GM21528 (cell line): ENCODE data around the gene PRXL2B.

Source experiments
- ATAC-seq: cut with Tn5 transposase; IDR thresholded peaks from one replicate; pipeline ENCODE4 v1.9.1; 2021; ENCODE audit warnings: mild to moderate bottlenecking, moderate library complexity; ENCODE audit not compliant: unreplicated experiment, low FRiP score

The PRXL2B gene

DNA sequence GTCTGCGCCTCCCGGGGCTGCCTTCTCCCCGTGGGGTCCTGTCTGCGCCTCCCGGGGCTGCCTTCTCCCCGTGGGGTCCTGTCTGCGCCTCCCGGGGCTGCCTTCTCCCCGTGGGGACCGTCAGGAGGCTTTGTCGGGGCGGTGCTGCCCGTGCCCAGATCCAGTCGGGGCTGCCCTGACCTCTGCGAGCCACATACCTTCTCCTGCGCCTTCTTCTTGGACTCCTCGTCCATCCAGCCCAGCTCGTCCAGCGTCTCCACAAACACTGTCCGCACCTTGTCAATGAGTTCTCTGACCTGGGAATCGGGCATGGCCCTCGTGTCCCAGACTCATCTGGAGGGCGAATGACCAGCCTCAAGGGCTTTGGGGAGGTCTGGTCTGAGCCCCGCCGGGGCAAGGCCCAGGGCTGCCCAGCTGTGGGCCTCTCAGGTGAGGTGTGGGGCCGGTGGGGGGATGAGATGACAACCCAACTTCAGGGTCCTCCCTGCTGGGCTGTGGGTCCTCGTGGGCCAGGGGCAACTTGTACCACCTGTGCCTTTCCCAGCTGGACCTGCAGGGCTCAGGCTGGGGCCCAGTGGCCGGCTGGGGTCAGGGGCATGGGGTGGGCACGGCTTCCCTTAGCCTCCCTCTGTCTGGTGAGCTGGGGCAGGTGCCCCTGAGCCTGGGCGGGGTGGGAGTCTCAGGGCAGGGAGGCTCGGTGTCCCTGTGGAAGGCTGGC lies 9.4 kb downstream of the PRXL2B start:
- ATAC-seq: no peak

DNA sequence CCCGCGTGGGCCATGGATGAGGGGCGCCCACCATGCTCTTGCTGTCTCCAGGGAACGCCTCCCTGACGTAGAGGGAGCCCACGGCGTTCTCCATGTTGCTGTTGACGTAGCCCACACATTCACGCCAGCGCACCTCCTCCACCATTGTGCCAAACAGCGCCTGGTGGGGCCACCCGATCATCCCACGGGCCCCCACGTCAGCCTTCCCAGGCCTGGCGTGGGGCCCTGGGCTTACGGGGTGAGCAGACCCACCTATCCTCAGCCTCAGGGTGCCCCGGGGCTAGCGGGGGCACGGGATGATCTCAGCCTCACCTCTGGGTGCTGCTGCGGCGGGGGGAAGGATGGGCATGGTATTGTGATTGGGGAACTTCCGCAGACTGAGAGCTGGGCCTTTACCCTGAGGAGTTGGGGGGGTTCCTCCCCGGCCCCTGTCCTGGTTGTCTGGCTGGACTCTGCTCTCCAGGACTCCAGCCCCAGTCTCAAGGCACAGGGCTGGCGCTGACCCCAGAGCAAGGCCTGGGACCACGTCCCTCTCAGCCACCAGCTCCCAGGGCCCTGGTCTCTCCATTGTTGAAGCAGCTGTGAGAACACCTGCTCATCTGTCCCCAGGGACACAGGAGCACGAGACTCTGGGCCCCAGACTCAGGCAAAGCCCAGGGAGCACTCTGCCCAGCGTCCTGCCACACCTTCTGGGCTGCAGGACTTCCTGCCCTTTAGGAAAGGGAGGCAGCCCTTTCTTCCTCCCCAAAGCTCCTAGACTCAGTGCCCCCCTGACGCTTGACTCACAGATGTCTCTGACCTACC lies 10.2 kb downstream of the PRXL2B start:
- no peak for ATAC-seq

DNA sequence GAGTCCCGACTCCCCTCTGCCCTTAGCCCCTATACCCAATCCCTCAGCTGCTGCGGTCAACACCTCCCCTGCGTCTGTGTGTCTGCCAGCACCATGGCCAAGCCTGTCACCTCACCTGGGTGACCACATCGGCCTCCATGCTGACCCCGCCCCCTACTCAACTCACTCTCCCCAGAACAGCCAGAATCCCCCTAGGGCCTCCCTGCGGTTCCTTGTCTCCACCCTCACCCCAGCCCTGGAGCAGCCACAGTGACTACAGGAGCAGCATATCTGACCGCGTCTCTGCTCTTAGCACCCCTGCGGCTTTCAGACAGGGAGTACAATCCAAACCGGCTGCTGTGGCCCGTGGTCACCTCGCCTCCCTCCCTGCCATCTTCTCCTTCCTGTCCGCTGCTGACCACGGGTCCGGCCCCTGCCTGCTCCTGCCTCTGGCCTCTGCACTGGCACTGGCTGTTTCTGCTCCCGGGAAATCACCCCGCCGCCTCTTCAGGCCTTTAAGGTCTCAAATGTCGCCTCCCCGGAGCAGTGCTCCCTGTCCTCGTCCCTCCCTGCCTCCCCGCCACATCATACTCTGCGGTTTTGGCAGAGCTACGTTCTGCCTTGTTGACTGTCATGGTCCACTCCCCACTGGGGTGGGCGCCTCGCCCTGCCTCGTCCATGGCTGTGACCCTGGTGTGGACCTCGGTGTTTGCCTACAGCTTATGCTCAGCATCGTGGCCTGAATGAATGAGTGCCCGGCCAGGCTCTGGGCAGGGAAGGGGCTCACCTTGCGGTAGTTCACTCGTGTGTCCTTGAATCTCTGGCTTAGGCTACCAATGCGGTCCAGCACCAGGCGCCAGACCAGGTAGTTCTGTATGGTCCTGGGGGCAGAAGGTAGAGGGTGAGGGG lies 11.1 kb downstream of the PRXL2B start:
- no peak for ATAC-seq

DNA sequence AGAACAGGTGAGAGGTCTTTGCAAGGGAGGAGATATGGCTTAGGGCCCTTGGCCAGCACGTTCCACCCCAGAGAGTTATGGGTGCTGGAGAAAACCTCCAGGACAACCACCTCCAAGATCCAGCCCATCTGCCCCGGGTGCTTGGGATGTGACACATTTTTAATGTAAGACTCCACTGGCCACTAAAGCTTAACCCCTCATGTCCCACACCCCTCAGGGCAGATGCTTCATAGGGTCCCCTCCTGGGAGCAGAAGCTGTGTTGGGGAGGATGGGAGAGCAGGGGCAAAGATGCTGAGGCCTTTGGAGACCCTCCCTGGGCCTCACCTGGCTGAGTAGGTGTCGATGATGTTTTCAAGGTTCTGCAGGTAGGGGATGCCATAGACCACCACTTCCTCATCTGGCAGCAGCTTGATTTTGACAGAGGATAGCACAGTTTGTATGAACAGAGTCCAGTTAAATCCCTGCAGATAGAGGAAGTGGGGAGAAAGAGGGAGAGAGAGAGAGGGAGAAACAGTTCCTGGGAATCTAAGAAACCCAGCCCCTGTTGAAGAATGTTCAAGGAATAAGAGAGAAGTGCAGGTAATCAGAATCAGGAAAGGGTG lies 11.9 kb downstream of the PRXL2B start:
- no peak for ATAC-seq

DNA sequence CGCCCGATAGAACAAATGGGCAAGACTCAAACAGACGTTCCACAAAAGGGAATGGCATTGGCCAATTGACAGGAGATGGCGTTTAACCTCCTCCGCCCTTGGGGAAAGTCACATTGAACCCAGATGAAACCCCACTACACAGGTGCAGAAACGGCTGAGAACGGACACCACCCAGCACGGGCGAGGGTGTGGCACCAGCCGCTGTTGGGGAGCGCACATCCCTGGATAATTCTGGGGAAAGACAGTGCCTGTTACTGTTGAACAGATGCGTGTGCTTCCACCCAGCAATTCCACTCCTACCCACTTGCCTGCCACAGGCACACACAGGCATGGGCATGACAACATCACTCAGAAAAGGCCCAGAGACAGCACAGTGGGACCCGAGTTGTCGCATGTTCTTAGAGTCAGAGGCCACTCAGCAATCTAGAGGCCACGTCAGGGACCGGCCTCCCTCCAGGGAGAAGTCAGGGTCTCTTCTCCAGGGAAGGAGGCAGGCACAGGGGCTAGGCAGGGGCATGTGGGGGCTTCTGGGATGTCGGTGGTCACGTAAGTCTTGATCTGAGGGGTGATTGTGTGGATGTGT lies 15.2 kb downstream of the PRXL2B start:
- no peak for ATAC-seq

DNA sequence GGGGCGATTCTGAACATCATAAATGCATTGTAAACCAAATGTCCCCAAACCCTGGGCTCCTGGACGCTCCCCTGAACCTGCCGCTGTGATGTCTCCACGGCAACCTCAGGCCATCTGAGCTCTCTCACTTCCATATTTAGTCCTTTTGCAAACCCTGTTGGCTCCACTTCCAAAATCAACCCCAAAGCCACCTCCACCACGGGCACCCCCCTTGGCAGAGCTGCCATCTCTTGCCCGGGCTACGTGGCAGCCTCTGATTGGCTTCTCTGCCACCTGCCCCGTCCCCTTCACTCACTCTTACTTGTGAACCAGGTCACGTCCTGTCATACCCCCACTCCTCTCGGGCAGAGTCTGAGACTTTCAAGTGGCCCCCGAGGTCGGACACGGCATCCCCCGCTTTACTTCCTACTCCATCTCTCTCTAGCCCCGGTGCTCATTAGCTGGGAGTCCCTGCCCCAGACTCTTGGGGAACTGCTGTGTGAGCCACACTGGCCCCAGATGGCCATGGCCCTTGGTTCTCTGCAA lies 15.8 kb downstream of the PRXL2B start:
- no peak for ATAC-seq

DNA sequence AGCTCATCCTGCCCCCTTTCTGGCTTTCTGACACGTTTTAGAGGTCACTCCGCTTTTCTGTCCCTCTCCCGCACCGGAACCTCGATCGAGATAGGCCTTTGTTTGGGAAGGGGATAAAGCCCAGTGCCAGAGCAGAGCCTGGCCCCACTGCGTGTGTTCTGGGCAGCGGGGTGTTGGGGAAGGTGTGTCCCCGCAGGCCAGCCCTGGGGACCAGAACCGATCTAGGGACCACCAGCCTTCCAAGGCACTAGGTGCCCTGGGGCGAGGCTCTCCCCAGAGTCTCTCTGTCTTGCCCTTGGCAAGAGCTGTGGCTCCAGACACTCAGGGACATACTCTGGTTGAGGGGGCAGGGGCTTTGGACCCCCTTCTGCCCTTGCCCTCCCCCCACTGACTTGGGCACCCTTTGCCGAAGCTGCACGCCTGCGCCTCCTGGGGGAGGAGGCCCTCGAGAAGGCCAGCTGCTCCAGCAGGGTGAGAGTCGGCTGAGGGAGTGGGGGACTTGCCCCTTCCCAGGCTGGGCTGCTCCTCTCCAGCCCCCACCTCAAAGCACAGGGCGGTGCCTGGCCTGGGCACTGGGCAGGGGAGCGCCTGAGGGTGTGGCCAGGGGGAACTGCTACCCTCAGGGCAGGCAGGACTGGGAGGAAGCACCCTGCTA lies 16.4 kb downstream of the PRXL2B start:
- no peak for ATAC-seq

DNA sequence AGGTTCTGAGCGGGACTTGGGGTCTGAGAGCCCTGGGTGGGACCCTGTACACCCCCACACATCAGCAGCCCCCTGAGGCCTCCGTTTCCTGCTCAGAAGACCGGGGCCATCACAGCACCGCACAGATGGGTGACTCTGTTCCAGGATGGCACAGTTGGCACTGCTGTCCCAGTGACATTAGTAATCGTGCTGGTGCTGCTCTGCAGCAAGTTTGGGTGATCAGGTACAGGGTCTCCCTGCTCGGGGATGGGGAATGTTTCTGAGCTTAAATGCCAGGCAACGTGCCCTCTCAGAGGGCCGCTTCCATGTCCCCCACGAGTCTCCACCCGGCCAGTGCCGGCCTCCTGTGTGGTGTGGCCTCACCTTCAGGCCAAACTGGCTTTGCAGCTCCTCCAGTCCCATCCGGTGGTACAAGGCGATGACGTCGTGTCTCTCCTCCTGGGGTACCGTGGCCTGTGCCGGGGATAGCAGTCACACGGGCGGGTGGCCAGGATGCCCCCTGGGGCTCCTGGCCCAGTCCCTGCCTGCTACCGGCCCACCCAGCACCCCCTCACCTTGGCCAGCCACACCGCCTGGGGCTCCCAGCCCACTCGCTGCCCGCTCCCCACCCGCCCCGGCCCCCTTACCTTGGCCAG lies 17.1 kb downstream of the PRXL2B start:
- no peak for ATAC-seq

DNA sequence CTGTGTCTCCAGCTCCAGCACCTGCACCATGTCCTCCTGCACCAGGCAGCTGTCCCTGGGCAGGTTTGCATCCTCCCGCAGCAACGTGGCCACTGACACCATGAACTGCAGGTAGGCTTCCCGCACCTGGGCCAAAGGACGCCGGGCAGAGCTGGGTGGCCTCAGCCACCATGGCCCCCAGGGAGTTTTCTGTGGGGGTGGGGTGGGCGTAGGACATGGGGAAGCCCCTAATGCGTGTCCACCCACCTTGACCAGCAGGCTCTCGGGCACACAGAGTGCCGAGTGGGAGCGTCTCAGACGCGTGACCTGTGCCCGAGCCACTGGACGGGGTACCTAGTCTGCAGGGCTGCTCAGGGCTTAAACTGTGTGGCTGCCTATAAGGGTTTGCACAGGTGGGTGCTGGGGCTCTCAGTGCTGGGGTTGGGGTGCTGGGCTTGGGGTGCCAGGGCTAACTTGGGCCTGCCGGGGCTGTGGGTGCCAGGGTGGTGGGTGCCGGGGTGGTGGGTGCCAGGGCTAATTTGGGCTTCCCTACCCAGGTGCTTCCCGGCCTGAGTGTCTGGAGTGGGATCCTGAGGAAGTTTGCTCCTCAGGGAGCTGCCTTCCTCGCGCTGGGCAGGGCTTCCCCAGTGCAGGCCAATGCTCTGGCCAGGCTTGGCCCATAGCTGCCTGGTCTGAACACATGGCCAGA lies 17.7 kb downstream of the PRXL2B start:
- ATAC-seq: no peak

DNA sequence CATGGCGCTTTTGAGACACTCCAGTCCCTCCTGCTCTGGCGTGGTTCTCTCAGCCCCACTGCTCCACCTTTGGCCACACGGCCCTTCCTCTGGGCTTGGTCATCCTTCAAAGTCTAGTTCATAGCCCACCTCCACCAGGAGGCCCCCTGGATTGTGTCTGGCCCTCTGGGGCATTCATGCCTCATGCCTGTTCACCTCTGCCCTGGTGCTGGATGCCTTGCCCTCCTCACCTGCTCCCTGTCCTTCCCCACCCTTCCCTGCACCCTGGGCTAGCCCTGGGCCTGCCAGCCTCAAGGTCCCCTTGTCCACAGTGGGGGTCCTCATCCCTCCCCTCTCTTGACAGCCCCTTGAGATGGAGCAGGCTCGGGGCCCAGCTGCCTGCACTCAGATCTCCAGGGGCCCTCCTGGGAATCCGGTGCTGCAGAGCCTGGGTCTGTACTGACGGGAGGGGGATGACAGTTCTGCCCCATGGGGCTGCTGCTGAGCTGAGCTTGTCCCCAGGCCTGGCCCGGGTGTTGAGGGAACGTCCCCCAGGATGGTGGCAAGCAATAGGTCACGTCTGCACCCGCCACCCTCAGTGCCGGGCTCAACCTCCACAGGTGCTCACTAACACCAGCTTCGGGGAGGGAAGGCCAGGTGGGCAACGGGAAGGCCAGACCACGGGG lies 18.4 kb downstream of the PRXL2B start:
- no peak for ATAC-seq

DNA sequence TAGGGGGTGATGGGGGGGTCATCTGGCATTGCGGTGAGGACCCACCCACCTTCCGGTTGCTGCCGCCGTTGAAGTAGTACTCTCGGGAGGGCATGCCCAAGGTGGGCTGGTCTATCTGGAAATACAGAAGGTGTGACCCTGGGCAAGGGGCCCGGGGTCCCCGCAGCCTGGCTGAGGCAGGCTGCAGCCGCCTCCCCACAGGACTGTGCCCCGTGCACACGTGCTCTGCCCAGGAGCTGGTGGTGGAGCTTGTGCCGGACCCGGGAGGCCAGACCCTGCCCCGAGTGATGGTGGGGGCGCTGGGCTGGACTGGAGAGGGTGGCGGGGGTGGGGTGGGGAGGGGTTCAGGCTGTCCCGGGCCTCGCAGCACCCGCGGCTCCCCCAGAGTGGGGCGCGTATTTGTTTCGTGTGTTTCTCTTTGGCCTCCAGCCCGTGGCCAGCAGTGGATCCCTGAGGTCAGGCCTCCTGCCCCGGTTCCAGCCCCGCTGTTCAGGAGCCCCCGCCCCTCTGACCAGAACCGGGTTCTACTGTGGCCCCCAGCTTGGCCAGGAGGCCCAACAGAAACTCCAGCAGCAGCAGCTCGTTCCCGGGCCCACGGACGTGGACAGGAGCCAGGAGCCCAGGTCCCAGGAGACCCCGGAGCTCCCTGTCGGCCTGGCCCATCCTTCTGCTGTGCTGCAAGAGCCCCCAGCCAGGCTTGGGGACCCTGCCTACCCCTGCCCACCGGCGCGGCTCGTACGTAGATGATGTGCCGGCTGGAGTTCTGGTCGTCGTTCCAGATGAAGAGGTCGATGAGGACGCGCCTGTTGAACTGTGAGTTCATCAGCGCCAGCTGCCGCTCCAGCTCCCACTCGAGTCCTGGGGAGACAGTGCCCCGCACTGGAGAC lies 19.2 kb downstream of the PRXL2B start:
- ATAC-seq: no peak

DNA sequence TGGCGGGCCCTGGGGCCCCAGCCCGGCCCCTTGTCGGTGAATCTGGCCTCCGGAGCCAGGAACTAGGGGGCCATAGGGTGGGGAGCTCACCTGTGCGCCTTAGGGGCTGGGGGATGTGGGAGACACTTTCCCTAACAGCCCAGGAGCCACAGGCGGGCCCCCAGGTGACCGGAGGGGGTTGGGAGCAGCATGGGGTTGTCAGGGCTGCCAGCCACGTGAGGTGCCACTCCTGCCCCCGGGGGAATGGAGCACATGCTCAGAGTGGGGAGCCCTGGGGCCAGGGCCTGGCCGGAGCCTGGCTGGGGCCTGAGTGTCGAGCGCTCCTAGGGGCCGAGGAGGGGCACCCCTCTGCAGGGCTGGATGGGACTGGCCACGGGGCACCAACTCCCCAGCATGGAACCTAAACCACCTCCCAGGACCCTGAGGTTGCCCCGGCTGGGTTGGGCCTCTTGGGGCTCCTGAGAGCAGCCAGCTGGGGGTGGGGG lies 19.9 kb downstream of the PRXL2B start:
- no peak for ATAC-seq

DNA sequence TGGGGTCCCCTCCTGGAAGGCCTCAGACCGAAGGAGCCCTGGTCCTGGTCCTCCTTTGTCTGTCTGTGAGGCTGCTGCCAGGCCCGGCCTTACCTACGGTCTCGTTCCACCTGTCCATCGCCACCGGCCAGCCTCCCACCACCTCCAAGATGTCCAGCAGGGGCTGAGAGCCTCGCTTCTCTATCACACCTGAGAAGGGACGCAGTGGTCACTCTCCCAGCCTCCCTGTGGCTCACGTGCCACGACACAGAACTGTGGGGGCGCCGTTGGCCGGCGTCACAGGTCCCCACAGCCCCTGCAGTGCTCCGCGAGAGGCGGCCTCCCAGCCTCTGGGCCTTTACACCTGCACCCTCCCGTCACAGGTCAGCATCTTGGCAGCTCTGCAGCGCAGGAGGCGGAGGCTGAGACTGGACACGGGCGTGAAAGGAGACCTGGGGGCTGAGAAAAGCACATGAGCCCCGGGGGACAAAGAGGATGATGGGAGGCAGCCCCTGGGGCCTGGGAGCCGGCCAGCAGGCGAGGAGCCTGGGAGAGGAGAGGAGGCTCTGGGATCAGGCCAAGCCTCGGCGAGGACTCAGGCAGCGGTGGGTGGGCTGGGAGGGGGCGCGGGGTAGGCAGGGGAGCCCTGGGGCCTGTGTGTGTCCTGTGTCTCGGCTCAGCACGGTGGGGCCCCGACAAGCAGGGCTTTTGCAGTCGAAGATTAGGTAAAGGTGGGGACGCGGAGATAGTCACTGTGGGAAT lies 20.5 kb downstream of the PRXL2B start:
- no peak for ATAC-seq

DNA sequence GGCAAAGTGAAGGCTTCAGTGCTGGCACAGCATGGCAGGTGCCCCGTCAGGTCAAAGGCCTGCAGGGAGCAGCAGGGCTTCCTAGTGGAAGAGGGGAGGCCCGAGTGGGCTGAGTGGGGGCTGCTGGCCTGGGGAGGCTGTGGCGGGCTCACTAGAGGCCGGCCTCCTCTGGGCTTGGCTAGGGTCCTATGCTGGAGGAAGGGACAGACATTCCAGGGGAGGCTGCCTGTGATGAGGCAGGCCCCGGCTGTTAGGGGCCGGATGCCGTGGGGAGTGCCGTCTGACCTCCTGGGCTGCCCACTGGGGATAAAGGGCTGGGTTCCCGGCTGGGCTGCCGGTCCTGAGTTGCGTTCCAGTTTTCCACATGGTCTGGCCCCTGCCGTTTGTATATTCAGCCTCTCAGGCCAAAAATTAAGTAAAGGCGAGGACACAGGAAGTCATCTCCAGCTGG lies 21.1 kb downstream of the PRXL2B start:
- ATAC-seq: no peak

DNA sequence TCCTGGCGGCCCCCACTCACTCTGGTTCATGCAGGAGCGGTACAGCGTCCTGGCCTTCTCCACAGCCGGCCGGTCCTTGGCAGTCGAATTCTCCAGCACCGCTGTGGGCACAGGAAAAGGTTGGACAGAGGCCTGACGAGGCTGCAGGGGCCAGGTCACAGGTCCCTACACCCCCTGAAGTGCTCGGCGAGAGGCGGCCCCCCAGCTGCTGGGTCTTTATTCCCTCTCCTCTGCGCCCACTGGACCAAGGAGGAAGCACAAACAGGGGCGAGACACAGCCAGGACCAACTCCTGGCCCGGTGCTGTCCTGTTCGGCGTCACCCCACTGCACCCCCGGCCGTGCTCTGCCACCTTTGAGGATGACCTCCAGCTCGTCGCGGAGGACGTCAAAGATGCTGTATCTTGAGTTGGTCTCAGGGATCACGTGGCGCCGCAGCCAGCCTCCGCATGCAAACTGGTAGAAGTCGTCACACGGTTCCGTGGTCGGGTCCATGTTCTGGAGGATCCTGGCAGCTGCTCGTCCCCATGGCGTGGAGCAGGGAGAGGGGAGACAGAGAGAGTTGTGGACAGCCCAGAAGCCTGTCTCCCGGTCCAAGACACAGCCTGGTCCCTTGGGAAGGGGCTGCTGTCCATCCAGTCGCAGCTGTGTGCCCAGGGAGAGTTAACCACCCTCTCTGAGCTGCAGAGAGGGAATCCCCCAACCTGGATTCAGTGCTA lies 22.9 kb downstream of the PRXL2B start:
- ATAC-seq: no peak
